Panc1 (cell line): ENCODE data around the gene CHCHD6.

ENCODE experiments used
- TF ChIP-seq, protein P1 (sequence below): fragments of 450-650 bp; IDR thresholded peaks from 2 replicates; pipeline ENCODE4 v1.5.1; 2017; ENCODE audit warnings: mild to moderate bottlenecking
- TF ChIP-seq, protein P2 (sequence below), 2 experiments: IDR thresholded peaks; 2 replicates each; pipeline ENCODE4 v1.6.1; 2011 to 2012; ENCODE audit warnings: low read depth in 2 of 2, control low read depth in 1 of 2, low read length in 1 of 2, mild to moderate bottlenecking in 1 of 2, moderate library complexity in 1 of 2; ENCODE audit not compliant: insufficient read depth in 1 of 2

DNA sequence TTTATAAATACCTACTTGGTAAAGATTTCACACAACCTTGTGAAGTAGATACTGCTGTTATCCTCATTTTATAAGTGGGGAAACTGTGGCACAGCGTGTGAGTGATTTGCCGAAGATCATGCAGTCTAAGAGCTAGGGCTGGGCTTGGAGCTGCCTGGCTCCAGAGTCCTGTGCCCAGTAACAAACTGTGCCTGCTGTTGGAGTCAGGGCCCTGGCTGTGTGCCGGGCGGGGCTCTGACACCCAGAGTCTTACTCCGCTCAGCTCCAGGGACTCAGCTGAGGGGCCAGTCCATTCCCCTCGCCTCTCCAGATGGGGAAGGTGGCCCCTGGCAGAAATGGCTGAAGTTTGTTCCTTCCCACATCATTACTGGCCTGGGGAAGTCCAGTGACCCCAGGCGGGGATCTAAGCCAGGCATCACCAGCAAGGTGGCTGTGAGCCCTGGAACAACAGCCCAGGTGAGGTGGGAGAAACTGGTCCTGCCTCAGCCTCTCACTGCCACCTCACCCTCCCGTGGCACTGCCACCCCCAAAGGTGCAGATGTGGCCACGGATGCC lies 261.6 kb downstream of the CHCHD6 start:
- TF ChIP-seq, protein P1, sequence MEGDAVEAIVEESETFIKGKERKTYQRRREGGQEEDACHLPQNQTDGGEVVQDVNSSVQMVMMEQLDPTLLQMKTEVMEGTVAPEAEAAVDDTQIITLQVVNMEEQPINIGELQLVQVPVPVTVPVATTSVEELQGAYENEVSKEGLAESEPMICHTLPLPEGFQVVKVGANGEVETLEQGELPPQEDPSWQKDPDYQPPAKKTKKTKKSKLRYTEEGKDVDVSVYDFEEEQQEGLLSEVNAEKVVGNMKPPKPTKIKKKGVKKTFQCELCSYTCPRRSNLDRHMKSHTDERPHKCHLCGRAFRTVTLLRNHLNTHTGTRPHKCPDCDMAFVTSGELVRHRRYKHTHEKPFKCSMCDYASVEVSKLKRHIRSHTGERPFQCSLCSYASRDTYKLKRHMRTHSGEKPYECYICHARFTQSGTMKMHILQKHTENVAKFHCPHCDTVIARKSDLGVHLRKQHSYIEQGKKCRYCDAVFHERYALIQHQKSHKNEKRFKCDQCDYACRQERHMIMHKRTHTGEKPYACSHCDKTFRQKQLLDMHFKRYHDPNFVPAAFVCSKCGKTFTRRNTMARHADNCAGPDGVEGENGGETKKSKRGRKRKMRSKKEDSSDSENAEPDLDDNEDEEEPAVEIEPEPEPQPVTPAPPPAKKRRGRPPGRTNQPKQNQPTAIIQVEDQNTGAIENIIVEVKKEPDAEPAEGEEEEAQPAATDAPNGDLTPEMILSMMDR: no peak
- TF ChIP-seq, protein P2, sequence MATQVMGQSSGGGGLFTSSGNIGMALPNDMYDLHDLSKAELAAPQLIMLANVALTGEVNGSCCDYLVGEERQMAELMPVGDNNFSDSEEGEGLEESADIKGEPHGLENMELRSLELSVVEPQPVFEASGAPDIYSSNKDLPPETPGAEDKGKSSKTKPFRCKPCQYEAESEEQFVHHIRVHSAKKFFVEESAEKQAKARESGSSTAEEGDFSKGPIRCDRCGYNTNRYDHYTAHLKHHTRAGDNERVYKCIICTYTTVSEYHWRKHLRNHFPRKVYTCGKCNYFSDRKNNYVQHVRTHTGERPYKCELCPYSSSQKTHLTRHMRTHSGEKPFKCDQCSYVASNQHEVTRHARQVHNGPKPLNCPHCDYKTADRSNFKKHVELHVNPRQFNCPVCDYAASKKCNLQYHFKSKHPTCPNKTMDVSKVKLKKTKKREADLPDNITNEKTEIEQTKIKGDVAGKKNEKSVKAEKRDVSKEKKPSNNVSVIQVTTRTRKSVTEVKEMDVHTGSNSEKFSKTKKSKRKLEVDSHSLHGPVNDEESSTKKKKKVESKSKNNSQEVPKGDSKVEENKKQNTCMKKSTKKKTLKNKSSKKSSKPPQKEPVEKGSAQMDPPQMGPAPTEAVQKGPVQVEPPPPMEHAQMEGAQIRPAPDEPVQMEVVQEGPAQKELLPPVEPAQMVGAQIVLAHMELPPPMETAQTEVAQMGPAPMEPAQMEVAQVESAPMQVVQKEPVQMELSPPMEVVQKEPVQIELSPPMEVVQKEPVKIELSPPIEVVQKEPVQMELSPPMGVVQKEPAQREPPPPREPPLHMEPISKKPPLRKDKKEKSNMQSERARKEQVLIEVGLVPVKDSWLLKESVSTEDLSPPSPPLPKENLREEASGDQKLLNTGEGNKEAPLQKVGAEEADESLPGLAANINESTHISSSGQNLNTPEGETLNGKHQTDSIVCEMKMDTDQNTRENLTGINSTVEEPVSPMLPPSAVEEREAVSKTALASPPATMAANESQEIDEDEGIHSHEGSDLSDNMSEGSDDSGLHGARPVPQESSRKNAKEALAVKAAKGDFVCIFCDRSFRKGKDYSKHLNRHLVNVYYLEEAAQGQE (IDR thresholded peaks at IDR 0.05; ENCODE audit: insufficient read depth in 1 of 2, low read depth in 2 of 2, low read length in 1 of 2): no peak
